Tibial nerve (tissue), 4 donors: ENCODE measurements around the gene UBE2F. TPM values are rescaled to one million over a fixed set of nuclear protein-coding genes. Genes with fewer than 3 reads are reported as not detected.

ENCODE experiments used
- DNase-seq, 2 donors: peaks; one replicate each; pipeline ENCODE4 v3.0.0-alpha.2; 2019; ENCODE audit warnings: low spot score in 2 of 2
- H3K27ac ChIP-seq, 4 donors: fragments of 200-600 bp; sonication (generic) in 3 of 4; one replicate each; pipeline ENCODE4 v1.5.1; 2017 to 2019; ENCODE audit warnings: mild to moderate bottlenecking in 1 of 4
- H3K27me3 ChIP-seq, 2 donors: fragments of 200-600 bp; sonication (generic) in 1 of 2; one replicate each; pipeline versions ENCODE4 v1.5.1 to v1.6.0; 2017 to 2019
- H3K36me3 ChIP-seq, 3 donors: fragments of 200-600 bp; sonication (generic); one replicate each; pipeline ENCODE4 v1.5.1; 2018 to 2019
- H3K4me1 ChIP-seq, 4 donors: fragments of 200-600 bp; sonication (generic) in 3 of 4; one replicate each; pipeline ENCODE4 v1.5.1; 2017 to 2019
- H3K4me3 ChIP-seq, 4 donors: fragments of 200-600 bp; sonication (generic) in 3 of 4; one replicate each; pipeline ENCODE4 v1.5.1; 2017 to 2019; ENCODE audit warnings: mild to moderate bottlenecking in 1 of 4, moderate library complexity in 1 of 4
- H3K9me3 ChIP-seq, 4 donors: fragments of 200-600 bp; sonication (generic) in 3 of 4; one replicate each; pipeline ENCODE4 v1.5.1; 2017 to 2019
- EP300 ChIP-seq, 2 donors: sonication (generic); formaldehyde crosslinking; IDR thresholded peaks; one replicate each; pipeline ENCODE4 v1.6.1; 2017; ENCODE audit warnings: antibody characterized with exemption in 2 of 2, mild to moderate bottlenecking in 1 of 2
- POLR2A ChIP-seq, 2 donors: fragments of 450-650 bp; IDR thresholded peaks; one replicate each; pipeline ENCODE4 v1.6.1; 2017; ENCODE audit warnings: antibody characterized with exemption in 2 of 2, mild to moderate bottlenecking in 2 of 2, moderate library complexity in 2 of 2
- WGBS, 2 donors: methylation state at CpG; one replicate each; pipeline ENCODE4 v1.1.5; 2018; 5-methylcytosine and 5-hydroxymethylcytosine counted together
- total RNA-seq, 4 donors: library from RNA; depleted of rRNA; stranded (reverse); fragments of >200 nt; gene quantifications; one replicate each; pipeline ENCODE4 v1.1.0, GENCODE V29; 2016
- TF ChIP-seq, protein P1 (sequence below), 5 experiments: fragments of 200-600 bp in 3 of 5; fragments of 450-650 bp in 2 of 5; sonication (generic) in 3 of 5; IDR thresholded peaks; one replicate each; pipeline ENCODE4 v1.5.1; 2016 to 2019; ENCODE audit warnings: antibody characterized with exemption in 5 of 5, mild to moderate bottlenecking in 3 of 5, moderate library complexity in 2 of 5

The UBE2F gene
- total RNA-seq, 4 donors from 2014 or later, result 35.1 to 73.8 (median 41.2) TPM

DNA sequence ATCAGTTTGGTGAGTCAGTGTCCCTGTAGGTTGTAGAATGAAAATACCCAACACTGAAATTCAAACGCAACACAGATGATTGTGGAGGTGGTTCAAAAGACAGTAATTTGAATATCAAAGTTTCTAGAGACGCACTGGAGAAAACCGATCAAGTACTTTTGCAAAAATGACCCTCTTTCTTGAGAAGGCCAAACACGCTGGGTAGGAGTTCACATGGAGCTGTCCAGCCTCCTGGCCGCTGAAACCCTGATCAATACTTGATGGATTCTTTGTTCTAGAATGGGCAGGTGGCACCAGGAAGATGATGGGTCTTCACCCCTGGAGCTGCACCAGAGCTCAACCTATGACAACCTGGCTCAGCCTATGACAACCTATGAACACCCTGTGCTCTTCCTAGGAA is 39.7 kb upstream of the UBE2F start:
- 65 to 76% methylated on average over 5 of the region's 5 CpGs for WGBS, 2 donors
- no peak for DNase-seq
- H3K27ac ChIP-seq, result no peak overlapping the region
- TF ChIP-seq EP300 (IDR thresholded peaks at IDR 0.05) (no peak), POLR2A (IDR thresholded peaks at IDR 0.05) (no peak)
- TF ChIP-seq, protein P1, sequence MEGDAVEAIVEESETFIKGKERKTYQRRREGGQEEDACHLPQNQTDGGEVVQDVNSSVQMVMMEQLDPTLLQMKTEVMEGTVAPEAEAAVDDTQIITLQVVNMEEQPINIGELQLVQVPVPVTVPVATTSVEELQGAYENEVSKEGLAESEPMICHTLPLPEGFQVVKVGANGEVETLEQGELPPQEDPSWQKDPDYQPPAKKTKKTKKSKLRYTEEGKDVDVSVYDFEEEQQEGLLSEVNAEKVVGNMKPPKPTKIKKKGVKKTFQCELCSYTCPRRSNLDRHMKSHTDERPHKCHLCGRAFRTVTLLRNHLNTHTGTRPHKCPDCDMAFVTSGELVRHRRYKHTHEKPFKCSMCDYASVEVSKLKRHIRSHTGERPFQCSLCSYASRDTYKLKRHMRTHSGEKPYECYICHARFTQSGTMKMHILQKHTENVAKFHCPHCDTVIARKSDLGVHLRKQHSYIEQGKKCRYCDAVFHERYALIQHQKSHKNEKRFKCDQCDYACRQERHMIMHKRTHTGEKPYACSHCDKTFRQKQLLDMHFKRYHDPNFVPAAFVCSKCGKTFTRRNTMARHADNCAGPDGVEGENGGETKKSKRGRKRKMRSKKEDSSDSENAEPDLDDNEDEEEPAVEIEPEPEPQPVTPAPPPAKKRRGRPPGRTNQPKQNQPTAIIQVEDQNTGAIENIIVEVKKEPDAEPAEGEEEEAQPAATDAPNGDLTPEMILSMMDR (IDR thresholded peaks at IDR 0.05), result no peak
- no peaks in the 10 kb centered on the region for H3K27me3 ChIP-seq
- H3K4me3 ChIP-seq, result no peak overlapping the region
- peaks cover 0 to 25% (median 2%) of the 10 kb centered on the region in 4 donors for H3K4me1 ChIP-seq
- H3K36me3 ChIP-seq, result no peaks in the 10 kb centered on the region
- peaks cover 0 to 3% (median 0%) of the 10 kb centered on the region in 4 donors for H3K9me3 ChIP-seq

DNA sequence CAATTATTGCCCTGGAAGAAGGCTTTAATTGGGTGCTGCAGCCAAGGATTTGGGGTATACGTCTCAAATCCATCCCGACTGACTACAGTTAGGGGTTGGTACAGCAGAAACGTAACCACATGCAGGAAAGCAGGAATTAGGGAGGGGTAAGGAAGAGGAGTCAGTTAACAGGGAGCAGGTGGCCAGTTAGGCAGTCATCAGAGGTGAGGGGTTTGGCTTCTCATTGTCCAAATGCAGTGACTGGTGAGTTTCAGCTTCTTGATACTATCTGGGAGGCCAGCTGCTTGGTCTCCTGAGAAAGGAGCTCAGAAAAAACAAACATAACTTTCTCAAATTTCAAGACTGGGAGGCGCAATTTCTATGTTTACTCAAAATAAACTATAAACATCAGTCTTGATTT is 38.8 kb upstream of the UBE2F start:
- no peak overlapping the region for H3K4me3 ChIP-seq
- no peaks in the 10 kb centered on the region for H3K27me3 ChIP-seq
- H3K4me1 ChIP-seq, result peaks cover 0 to 29% (median 2%) of the 10 kb centered on the region in 4 donors
- DNase-seq, result no peak
- H3K27ac ChIP-seq, result no peak overlapping the region
- TF ChIP-seq POLR2A (IDR thresholded peaks at IDR 0.05) (no peak), EP300 (IDR thresholded peaks at IDR 0.05) (no peak)
- TF ChIP-seq, protein P1 (IDR thresholded peaks at IDR 0.05), result no peak
- H3K9me3 ChIP-seq, result peaks cover 0 to 3% (median 0%) of the 10 kb centered on the region in 4 donors
- no peaks in the 10 kb centered on the region for H3K36me3 ChIP-seq
- WGBS, 2 donors, result 77 to 78% methylated on average over 4 of the region's 4 CpGs

DNA sequence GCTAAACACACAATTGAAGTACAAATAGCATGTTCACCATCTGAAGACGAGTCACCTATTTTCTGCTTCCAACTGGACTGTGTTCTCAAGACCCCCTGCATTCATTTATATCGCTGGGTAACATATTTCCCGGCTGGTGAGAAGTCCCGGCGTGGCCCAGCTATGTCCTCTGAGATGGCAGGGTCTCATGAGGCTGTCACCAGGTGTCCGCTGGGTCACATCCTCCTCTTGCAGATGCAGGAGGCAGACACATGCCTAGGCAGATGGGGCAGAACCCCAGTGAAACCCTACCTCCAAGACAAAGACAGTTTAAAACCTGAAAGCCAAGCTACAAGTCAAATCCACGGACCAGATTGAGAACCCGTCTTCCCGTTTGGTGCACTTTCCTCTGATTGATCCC is 36.8 kb upstream of the UBE2F start:
- Histone ChIP-seq H3K4me1 (peaks cover 0 to 19% (median 2%) of the 10 kb centered on the region in 4 donors), H3K4me3 (no peak overlapping the region), H3K27ac (no peak overlapping the region), H3K9me3 (peaks cover 0 to 3% (median 0%) of the 10 kb centered on the region in 4 donors), H3K27me3 (no peaks in the 10 kb centered on the region), H3K36me3 (no peaks in the 10 kb centered on the region)
- TF ChIP-seq POLR2A (IDR thresholded peaks at IDR 0.05) (no peak), EP300 (IDR thresholded peaks at IDR 0.05) (no peak)
- TF ChIP-seq, protein P1 (IDR thresholded peaks at IDR 0.05), result no peak
- no peak for DNase-seq
- WGBS, 2 donors, result 85 to 86% methylated on average over 9 of the region's 9 CpGs

DNA sequence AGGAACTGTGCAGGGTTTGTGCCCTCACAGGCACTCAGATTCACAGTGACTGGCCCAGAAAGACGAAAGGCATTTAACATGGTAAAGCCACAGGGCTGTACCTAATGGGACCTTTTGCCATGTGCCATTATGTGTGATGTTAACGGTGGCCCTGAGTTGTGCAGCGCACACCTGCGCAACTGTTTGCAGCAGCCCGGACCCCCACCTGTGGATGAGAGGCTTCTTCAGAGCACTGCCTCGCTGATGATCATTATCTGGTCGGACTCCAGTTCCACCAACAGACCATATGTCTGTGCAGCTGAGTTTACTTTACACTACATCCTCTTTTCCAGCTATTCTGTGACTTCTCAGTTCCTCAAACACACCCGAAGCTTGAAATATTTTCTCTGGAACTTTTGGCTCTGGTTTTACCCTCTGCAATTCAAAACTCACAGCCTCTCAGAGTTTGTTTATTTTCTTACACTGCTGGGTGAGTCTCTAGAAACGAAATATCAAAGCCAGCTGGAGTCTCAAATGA is 35.6 kb upstream of the UBE2F start:
- whole genome bisulfite sequencing, 2 donors, result 46 to 58% methylated on average over 9 of the region's 9 CpGs
- Histone ChIP-seq H3K9me3 (peaks cover 0 to 3% (median 0%) of the 10 kb centered on the region in 4 donors), H3K27ac (peak overlapping the region in 3 of 4 donors; percentile 12 to 68 (median 56)), H3K36me3 (no peaks in the 10 kb centered on the region), H3K27me3 (no peaks in the 10 kb centered on the region), H3K4me3 (no peak overlapping the region), H3K4me1 (peaks cover 0 to 19% (median 2%) of the 10 kb centered on the region in 4 donors)
- DNase-seq, result no peak
- TF ChIP-seq, protein P1 (IDR thresholded peaks at IDR 0.05), result no peak
- peak in 1 of 2 donors; percentile 10 for TF ChIP-seq EP300 (IDR thresholded peaks at IDR 0.05)

DNA sequence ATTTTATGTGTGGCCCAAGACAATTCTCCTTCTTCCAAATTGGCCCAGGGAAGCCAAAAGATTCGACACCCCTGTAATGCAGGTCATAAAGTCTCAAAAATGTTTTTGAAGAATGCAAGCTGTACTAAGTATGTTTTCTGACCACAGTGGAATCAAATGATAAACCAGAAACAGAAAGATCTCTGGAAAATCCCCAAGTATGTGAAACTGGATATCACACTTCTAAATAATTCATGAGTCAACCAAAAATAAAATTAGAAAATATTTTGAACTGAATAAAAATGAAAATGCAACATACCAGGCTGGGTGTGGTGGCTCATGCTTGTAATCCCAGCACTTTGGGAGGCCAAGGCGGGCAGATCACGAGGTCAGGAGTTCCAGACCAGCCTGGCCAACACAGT is 34.1 kb upstream of the UBE2F start:
- peaks cover 0 to 3% (median 0%) of the 10 kb centered on the region in 4 donors for H3K9me3 ChIP-seq
- TF ChIP-seq, protein P1 (IDR thresholded peaks at IDR 0.05), result no peak
- TF ChIP-seq EP300 (IDR thresholded peaks at IDR 0.05) (no peak), POLR2A (IDR thresholded peaks at IDR 0.05) (no peak)
- no peaks in the 10 kb centered on the region for H3K36me3 ChIP-seq
- H3K4me1 ChIP-seq, result peaks cover 0 to 19% (median 2%) of the 10 kb centered on the region in 4 donors
- no peaks in the 10 kb centered on the region for H3K27me3 ChIP-seq
- H3K4me3 ChIP-seq, result no peak overlapping the region
- 46 to 54% methylated on average over 3 of the region's 3 CpGs for WGBS, 2 donors
- H3K27ac ChIP-seq, result peak overlapping the region in 1 of 4 donors; percentile 41
- no peak for DNase-seq
